ENCODE measurements around the gene OBI1.

The OBI1 gene

DNA sequence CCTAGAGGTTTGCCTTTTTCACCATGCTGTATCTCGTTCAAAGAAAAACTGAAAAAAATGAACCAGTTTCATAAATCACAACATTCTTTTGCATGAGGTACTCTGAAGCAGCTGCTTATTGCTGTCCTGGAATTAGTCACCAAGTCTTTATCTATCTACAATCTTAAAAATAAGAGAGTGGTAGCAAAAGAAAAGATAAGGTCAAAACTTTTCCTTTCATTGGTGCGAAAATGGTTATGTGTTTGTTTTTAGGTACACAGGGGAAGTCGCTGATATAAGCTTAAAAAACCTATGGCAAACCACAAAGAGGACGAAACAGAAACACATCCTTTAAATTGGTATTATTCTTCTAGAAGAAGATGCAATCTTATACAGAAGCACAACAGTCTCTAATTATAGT, 20.7 kb downstream of the OBI1 start:
- DNase-seq = no peak

DNA sequence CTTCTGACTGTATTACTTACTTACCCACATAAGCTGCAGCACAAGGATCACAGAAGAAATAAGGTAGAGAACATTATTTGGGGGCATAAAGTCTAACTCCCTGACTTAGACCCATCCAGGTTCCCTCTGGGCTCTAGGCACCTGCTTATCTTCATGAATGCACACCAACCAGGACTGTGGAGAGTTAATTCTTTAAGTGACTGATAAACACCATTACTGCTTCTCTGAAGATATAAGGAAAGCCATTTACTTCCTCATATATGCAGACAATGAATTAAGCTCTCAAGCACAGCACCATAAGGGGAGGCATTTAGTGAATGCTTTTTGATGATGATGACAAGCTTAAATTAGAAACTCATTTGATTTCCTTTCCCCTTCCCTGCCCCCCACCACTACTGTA, 22.5 kb downstream of the OBI1 start:
- no peak for DNase-seq

DNA sequence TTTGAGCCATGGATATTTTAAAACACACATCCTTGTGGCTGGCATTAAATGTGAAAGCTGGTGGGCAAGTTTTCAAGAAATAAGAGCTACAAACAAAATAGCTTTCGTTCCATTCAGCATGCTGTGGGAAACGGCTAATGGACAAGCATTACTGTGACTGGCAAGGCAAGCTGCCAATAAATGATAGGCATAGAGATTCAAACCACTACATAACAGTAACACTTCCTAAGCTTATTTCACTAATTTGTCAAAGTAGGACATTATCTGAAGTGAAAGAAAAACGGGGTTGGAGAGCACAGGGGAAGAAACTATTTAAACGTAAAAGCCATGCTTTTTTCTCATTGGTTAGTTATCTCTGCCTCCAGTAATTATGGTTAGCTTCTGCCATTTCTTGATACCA, 26.0 kb downstream of the OBI1 start:
- no peak for DNase-seq

DNA sequence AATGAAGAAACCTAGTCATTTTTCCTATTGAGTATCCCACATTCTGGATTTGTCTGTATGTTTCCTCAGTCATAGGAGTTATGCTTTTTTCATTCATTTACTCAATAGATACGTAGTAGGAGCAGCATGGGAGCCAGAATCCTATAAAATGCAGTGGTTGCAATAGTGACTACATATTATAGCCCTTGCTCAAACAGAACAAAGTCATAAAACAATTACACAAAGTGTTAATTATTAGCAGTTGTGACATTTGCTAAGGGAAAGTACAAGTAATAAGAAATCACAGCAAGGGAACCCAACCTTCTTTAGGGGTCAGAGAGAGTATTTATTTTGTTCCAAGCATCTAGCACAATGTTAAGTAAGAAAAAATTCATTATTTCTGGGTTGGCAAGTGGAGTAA, 27.9 kb downstream of the OBI1 start:
- DNase-seq = no peak

DNA sequence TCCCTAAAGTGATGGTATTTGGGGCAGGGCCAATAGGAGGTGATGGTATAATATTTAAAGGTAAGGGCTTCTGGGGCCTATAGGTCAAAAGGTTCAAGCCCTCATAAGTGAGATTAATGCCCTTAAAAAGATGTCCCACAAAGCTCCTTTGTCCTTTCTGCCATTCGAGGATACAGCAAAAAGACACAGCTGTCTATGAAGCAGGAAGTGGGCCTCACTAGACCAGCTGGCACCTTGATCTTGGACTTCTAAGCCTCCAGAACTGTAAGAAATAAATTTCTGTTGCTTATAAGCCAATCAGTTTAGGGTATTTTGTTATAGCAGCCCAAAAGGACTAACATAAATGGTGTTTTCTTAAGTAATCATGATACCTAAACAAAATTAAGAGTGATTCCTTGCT, 28.4 kb downstream of the OBI1 start:
- no peak for DNase-seq

DNA sequence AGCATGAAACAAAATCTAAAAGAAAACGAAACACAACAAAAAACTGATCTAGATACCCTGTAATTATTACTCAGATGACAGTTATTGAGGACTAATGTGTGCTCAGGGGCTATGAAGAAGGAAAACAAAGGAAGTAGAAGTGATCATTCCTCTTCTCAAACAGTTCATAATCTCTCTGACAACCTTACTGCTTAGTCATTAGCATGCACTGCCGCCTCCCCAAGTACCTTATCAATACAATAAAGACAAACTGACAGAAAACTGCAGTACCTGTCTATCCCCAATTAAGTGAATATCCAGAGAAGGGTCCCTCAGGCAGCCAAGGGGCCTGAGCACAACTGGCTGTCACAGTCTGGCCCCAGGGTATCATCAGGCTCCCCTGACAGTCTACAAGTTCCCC, 33.6 kb downstream of the OBI1 start:
- no peak for DNase-seq

DNA sequence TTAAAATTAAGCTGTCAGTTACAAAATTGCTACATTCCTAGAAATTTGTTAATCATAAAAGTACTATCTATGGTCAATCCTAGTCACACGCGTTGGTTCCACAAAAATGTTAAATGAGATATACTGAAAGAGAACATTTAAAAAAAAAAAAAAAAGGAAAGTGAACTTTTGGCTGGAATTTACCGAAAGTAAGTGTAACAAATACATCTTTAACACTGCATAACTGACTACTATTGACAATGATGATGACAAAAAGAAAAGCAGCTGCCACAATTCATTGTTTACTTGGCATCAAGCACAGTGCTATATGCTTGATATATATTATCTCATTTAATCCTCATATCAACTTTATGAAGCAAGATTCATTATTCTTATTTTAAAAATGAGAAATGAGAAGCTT, 35.8 kb downstream of the OBI1 start:
- DNase-seq = no peak

DNA sequence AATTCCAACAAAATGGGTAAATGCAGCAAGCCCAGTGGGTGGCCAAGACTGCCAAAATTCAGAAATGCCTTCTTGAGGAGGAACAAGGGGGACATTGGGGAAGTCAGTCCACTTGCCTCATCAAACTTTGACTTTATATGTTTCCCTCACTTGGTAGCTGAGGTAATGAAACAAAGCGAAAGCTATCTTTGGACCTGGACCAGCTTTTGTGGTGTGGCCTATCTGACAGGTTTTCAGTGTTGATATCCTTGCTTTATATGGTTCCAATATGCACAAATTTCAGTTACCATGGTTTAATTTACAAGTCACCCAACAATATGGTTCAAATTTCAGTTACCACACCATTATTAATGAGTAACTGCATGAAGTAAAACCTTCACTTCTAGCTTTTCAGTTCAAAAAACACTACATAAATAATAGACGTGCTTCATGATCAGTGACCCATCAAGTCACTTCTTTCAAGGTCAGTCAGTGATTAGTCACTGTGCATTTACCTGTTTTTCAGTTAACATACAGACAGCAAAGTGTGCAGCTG, 38.0 kb downstream of the OBI1 start:
- no peak for DNase-seq

DNA sequence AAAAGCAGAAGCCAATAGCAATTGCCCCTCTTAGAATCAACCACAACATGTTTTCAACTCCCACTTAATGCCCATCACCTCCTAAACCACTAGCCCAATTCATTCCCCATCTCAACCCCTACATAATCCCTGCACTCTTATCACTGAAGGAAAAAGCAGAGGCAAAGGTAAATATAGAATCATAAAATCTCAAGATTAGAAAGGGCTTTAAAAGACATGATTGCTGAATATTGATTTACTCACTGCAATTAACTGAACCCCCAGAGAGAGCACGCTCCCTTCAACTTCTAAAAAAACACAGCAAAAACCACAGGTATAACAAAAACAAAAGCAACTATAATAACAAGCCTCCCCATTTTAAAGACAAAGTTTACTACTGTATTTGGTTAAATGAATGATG, 40.5 kb downstream of the OBI1 start:
- DNase-seq = no peak

DNA sequence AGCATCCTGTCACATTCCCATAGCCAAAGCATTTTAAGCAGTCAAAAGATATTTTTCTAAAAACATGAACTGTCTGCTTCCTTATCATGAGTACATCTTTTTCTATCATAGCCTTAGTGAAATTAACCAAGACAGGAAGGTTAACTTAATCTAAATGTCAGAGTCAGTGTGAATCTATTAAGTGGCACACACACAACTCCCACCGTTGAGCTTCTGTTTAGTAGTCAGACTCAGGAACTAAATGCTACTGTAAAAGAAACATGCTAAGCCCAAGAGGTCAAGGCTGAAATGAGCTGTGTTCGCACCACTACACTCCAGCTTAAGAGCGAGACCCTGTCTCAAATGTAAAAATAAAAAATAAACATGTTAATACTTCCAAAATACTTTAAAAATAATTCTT, 47.9 kb downstream of the OBI1 start:
- no peak for DNase-seq

DNA sequence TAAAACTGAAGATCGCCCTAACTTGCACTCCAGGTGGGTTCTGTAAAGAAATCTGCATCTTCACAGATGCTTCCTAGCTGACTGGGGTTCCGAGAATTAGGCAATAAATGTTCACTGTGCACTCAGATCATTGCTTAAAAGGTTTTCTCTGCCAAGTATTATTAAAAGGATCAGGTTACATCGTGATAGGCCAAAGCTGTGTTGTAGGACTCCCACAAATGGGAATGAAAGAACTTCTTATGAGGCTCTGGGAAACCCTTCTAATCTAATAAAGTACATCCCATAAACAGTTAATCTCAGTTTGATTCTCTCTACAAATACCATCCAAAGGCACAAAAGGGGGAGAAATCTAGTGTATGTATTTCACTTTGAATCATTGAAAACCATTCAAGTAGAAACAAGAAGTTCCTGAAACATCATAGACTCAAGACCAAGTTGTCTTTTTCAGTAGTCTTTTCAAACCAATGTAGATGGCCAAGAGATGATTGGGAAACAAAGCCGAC, 48.5 kb downstream of the OBI1 start:
- peak; percentile 12 for DNase-seq

DNA sequence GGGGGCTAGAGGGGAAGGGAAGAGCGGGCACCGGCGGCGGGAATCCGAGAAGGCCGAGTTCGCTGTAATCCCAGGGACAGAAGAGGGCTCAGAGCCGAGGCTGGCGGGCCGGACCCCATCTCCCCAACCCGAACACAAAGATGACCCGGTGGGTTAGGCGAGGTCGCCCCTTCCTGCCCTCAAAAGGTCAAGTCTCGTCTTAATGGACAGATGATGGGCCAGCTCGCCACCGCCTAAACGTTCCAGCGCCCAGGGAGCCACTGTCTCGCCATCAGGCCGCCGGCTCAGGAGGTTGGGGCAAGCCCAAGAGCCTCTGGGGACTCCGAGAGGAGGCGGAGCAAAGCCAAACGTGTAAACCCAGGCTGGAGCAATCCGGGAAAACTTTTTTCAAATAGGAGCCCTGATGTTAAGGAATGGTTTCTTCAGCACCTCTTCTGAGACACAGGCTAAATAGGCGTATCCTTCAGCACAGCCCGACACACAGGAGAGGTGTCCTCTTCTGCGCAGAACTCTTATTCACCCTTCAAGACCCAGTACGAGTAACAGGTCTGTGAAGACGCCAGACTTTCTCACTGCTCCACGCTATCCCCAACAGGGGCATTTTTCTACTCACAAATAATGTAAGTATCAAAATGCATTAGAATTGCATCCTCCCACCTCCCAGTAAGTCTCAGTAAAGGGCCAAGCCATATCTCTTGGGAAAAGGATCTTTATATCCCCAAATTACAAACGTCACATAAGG, 49.3 kb downstream of the OBI1 start:
- no peak for DNase-seq

DNA sequence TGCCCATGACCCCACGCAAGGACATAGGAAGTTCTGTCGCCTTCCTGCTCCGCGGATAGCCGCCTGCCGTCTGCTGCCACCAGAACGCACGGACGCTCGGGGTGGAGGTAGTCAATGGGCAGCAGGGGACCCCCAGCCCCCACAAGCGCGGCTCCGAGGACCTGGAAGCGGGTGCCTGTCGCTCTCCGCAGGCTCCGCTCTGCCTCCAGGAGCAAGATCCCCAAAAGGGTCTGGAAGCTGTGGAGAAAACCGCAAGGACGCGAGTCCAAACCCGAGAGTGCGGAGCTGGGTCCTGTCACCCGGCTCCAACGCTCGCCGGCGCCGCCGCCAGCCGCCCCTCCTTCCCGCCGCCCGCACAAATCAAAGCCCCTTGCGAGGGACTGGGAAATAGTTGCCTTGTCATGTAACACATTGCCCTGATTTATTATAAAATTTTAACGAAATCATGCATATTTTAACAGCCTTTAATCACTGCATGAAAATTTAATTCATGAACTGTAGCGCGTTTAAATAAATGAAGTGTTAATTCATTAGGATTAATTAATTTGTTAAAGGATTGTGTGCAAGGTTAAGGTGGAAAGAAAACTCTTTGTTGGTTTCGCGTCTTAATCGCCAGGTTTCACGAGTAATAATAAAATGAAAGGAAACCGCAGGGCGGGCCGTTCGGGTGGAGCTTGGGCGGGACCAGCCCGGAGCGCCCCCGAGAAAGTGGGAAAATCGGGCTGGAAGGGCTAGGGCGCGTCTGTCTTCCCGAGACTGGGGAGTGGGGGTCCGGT, 50.1 kb downstream of the OBI1 start:
- DNase-seq = no peak

DNA sequence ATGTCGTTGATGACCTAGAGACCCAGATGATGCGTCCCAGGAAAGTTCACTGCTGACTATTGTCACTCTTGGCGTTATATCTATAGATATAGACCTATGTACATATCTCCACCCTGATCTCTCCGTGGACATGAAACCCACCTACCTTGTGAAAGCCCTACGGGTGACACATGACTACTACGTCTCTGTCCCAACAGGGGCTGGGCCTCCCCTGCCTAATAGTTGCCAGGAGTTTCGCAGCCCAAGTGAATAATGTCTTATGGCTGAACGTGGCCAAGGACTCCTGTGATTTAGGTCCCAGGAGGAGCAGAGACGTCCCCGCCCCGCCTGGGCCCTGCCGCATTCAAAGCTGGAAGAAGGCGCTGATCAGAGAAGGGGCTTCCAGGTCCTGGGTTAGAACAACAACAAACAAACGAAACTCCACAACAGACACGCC, 50.7 kb downstream of the OBI1 start:
- DNase-seq = no peak

DNA sequence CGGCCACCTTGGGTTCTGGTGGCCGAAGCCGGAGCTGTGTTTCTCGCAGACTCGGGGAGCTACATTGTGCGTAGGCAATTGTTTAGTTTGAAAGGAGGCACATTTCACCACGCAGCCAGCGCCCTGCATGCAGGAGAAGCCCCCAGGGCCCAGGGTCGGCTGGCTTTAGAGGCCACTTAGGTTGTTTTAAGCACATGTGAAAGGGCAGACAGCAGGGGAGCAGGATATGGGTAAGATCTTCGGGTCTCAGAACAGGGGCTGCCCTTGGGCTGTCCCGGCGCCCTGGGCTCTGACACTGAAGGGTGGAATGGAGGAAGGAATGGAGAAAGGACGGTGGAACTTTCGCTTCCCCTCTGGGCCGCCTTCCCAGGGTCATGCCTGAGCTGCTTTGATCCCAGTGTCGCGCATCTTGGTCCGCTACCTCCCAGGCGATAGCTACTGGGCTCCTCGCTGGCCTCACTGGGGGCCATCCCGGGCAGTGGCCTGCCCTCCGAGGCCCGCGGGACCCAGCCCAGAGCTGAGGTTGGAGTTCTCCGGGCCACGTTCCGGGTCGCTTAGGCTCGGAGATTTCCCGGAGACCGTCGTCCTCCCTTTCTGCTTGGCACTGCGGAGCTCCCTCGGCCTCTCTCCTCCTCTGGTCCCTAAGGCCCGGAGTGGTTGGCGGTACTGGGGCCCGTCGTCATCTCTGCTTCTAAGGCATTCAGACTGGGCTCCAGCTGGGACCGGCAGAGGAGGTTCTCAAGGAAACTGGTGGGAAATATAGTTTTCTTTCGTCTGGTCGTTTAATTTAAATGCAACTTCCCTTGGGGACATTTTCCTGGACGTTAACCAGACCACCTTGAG, 51.3 kb downstream of the OBI1 start:
- DNase-seq = no peak

DNA sequence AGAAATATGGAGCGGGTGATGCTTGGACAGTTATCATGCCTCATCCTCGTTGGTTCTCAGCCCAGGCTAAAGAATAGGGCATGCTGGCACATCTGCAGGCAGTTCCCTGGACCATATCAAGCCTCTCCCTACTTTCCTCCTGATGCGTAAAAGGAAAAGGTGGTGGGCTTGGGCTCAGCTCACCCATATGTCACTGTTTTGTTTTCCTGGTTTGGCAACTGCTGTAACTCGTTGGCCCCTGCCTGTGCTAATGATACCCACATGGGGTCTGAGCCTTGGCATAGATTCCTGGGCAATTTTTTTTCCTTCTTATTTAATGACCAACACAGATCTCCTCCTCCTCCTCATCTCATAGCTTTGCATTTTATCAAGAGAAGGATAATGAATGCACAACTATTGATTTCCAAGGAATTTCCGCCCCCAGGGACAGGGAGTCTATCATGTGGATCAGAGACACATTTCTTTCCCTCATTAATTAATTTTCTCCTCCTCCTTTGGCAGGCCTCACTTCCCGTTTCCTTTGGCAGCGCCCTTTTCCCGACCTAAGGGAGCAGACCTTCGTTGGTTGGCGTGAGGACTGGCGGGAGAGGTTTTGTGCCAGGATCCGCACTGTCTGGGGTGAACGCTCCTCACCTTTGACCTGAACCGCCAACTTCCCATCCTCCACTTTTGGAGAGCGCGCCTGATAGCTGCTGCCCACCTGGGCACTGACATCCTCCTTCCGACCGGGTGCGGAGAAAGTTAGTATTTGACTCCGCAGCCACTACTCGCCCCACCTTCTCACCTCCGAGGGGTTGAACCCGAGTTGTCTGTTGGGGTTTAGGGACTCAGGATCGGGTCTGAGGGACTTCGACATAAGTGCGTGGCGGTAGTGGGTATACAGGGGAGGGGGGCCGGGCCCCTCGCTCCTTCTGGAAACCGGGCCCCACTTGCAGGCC, 52.2 kb downstream of the OBI1 start:
- DNase-seq = peak; percentile 85

DNA sequence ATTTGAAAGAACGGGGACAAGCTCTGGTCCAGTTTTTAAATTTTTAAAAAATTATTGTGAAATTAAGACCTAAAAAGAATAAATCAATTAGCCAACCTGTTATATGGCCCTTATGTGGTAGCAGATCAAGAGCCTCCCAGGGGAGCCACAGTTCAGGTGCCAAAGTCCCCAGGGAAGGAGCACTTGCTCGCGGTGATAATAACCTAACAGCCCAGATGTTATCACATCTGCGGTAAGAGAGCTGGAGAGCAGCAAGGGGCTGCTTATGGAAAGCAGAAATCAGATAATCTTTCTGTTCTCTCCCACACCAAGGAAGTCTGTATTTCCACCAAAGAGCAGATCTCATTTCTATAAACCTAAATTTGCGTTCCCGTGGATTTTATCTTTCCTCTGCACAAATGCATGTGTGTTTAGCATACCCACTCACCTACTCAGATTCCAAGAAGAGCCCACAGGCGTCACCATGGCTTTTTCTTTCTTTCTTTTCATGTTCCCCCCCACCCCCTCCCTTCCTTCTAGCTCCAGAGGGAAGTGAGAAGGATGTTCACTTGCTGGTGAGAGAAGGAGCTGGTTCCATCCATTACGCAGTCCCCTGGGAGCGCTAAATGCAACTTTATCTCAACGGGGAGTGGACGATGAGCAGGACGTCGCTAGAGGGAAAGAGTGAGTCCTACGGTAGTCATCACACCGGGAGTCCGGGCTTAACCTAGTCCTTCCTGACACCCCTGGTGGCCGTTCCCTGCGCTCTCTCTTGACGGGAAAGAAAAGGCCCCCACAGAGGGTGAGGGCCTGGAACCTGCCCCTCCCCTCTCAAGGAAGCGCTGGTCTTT, 54.0 kb downstream of the OBI1 start:
- DNase-seq = no peak

DNA sequence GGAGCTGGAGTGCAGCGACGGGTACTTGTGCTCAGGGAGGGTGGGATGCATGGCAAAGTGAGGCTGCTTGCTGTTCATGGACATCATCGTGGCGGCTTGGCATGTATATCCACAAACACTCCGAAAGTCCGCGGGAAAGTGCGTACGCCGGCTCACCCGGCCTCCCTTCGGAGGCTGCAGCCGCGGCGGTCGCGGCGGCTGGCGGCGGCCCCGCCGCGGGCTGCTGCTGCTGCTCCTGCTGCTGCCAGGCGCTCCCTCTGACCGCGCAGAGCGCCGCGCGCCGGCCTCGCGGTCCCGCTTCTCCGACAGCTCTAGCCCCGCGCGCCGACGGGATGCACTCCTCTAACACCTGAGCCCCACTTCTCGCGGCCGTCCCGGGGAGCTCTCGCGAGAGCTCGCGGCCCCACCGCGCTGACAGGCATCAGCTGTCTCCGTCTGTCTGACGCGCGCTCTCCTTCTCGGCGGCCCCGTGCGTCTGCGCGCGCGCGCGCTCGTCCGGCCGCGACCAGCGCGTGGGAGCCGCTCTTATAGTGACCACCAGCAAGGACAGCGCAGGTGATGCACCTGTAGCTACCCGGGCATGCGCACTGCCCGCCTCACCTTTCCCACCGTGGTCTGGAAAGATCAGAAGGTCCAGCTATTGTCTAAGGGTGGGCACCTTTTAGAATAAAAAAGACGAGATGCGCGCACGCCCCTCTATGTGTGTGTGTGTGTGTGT, 55.6 kb downstream of the OBI1 start, which contains the start of gene POU4F1:
POU4F1 (minus strand) TSS at position 313 of the 718 bp plus-strand sequence; CDS start at position 87, 226 bp downstream.
- DNase-seq = peak; percentile 86

DNA sequence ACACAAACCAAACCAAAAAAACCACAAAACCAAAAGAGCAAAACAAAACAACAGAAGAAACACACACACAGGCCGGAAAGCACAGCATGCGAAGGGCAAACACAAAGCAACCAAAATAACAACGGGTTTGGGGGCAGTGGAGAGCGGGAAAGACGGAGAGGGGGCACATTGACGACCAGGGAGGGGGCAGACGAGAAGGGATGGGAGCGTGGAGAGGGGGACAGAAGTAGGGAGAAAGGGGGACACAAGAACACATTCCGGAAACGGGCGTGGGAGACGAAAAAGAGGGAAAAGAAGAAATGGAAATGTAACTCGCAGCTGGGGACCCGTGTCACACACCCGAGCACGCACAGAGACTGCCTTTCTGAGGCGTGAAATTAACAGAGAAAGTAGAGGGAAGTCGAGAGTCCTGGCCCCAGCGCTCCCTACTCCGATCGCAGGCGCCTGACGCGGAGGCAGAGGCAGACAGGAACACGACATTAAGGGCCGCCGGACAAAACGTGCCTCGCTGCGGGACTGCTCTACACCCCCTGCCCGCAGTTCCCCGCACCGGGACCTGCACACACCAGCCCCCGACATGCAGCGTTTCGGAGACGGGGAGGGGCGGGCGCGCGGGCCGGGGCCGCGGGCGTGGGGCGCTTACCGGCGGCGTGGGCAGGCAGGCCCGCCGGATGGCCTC, 56.3 kb downstream of the OBI1 start:
- DNase-seq = peak; percentile 23
